Epidermal melanocyte (primary cell): ENCODE measurements around the gene TP73.

Experiments
- DNase-seq: peaks from one replicate; pipeline ENCODE4 v3.0.0; 2011; ENCODE audit warnings: low spot score; ENCODE audit not compliant: insufficient read length

Gene TP73

GRCh38 chr1:3761296-3762010 lies 109.1 kb downstream of the TP73 start:
- DNase-seq, result no peak

- no peak for DNase-seq
These were observed 110.0 kb downstream of the TP73 start for GRCh38 chr1:3762151-3762872.

GRCh38 chr1:3762873-3763228 lies 110.5 kb downstream of the TP73 start:
- DNase-seq, result no peak

DNA sequence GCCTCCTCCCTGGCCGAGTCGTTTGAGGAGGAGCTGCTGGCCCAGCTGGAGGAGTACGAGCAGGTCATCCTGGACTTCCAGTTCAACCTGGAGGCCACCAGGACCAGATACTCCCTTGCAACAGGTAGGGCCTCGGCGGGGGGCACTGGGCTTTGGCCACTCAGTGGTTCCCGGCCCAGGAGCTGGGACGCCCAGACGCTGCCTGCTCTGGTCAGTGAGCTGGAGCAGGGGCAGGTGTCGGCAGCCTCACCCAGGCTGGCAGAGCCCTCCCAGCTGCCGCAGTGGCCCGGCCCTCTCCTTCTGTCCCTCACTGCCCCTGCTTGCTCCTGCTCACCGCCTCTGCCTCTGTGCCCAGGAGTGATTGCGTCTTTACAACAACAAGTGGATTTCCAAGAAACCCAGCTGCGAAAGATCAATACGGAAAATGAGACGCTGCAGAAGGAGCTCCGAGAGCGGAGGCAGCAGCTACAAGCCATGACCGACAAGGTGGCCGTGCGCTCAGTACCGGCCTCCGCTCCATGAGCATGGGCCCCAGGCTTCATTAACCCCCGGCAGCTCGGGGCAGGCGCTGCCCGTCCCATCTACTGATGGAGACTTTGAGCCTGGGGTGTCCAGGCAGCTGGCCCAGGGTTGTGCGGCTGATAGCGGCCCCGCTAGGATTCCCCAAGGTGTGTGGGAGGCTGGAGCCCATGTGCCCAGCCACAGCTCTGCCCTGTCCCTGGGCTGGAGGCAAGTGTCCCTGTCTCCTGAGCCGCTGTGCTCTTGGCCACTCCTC lies 111.2 kb downstream of the TP73 start:
- DNase-seq, result no peak

GRCh38 chr1:3767328-3767925 lies 115.1 kb downstream of the TP73 start:
- DNase-seq, result no peak

DNA sequence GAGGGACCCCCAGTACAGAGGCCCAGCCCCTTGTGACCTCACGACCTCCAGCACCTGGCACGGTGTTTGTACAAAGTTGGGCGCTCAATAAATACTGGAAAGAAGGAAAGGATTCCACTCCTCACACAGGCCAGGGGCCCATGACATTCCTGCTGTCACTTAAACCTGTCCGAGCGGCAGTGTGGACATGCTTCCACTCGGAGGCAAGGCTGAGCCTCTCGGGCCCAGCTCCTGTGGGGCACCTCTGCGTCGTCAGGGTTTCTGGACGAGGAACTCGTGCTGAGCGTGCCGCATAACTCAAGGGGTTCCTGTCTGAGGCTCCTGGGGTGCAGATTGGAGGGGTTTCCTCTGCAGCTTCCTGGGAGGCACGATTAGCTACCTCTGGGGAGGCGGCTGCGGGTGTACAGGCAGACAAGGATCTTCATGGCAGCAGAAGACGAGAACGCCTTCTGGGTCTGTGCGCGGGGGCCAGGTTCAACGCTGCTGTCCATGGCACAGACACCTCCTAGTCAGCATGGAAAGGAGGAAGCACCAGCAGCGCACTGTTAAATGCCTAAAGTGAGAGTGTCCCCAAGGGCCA lies 116.6 kb downstream of the TP73 start:
- no peak for DNase-seq

DNA sequence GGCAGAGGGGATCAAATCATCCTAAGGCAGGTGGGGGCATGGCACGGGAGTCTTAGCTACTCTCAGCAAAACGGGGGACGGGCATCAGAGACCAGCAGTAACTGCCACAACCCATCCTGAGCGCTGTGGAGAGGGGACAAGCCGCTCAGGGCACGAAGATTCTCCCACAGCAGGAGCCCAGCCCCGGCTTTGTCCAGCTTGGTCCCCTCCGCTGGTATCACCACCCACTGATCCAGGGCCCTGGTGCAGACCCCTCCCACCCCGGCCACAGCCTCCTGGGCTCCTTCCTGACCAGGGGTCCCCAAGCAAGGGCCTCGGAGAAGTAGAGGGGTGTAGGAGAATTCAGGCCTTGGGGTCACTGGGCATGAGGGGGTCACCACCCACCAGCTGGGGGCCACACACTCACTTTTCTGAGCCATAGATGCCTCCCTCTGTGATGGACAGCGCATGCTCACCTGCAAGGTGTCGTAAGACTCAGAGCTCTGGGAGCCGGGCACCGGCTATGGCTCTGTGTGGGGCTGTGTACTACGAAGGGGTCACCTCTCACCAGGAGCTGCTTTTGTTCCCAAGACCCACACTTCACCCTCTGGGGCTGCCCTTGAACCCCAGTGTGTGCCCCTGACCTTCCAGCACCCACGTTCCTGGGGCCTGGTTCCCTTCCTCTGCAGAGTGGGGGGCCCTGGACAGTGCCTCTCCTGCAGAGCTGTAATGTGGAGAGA lies 117.9 kb downstream of the TP73 start:
- DNase-seq, result no peak

GRCh38 chr1:3771108-3772026 lies 119.1 kb downstream of the TP73 start:
- DNase-seq, result no peak

DNA sequence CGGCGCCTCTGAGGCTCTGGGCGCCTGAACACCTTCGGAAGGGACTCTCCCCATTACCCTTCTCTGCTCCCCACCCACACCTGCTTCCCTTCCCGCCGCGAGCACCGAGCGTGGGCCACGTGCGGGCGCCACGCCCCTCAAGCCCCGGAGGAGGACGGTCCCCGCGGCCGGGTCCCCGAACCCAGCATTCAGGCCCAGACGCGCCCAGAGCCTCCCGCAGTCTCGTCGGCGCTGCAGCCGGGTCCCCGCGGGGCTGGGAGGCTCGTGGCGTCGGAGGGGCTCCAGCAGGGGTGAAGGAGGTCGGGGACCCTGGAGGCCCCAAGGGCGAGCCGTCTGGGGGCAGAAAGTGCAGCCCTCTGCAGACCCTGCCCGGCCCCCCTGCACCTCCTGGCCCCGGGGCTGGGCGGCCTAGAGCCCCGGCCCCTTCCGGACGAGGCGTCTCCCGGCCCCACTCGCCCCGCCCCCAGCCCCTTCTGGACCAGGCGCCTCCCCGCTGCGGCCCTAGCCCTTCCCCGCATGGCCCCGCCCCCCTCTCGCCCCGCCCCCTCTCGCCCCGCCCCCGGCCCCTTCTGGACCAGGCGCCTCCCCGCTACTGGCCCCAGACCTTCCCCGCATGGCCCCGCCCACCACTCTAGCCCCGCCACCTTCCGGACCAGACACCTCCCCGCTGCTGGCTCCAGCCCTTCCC lies 119.9 kb downstream of the TP73 start:
- peak; percentile 96 for DNase-seq

DNA sequence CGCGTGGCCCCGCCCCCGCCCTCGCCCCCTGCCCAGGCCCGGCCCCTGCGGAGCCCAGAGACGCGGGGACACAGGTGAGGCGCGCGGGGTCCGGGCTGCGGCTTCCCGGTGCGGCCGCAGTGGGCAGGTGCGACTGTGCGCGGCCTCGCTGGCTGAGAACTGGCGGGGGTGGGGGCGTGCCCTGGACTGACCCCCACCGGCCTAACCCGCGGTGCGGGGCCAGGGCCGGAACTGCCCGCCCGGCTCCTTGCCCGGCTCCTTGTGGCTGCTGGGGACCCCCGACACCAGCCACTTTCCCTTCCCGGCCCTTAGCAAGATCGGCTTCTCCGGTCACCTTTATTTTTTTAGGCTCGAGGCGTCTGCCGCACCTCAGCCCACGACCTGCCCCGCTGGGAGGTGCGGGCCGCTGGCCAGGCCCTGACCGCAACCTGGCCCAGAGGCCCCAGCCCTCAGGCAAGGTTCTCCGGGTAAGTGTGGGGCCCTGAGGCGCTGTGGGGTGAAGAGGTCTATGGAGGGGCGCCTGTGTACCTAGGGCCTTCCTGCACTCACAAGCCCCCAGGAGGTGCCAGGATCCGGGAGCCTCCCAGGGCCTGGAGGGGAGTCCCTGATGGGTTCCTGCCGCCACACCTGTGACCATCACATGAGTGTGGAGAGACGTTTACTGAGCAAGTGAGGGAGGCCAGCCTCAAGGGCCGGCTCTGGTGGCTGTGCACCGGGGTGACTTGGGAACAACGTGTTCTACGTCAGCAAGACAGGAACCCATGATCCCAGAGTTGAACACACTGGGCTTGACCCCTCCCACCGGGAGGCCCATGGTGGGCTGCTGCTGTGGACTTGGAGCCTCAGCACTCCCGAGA lies 120.6 kb downstream of the TP73 start, which contains the start of gene SMIM1:
Gene SMIM1 (plus strand): TSS at position 35 of the 857 bp plus-strand sequence. CDS start 2,625 bp downstream, outside the sequence.
- DNase-seq, result peak; percentile 19

DNA sequence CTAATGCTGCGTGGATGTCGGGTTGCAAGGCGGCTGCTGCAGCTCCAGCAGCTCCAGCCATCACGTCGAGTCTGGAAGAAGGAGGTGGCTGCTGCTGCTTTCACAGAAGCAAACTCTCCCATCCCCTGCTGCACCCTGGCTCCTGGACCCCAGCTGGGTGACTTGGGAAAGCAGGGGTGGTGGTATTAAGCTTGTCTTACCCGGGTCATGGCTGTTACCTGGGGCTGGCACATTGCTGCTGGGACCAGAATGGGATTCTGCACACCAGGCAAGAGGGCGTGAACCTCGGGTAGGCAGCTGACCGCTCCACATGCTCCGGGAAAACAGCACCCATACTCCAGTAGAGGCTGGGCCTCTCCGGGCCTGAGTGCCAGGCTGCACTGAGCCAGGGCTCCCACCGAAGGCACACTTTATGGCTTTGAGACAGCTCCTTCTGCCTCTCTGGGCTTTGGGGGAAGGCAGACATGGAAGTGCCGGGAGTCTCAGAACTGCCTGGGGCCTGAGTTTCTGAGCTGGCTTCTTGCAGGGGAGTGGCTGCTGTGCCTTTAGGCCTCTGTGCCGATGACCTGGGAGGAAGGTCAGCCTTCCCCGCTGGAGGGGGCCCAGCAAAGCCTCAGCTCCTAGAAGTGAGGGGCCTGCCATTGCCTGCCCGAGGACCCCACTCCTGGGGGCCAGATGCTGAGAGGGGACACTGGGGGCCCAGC lies 121.4 kb downstream of the TP73 start:
- no peak for DNase-seq

DNA sequence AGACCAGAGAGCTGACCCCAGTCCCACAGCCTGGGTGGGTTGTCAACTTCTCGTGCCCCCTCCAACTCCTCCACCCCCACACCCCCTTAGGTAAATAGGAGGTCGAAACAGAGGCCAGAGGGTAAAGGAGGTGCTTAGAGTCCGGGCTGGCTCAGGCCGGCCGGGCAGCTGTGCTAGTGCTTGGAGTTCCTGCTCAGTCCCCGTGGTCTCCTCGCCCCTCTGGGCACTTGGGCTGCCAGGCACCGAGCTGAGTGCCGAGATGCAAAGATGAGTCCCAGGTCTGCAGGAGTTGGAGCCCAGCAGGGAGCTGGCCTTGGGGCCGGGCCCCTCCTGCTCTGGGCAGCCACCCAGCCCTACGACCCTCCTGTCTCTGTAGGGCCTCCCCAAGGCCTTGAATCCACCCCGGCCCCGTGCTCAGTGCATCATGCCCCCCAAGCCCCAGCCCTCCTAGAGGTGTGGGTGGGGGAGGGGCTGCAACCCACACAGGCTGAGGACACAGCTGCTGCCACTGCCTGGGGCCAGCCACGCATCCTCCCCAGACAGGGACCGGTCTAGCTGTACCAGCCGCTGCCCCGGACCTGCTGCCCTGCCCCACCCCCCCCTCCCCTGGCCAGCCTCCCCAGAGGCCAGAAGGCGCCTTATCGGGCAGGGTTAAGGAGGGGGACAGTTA lies 122.1 kb downstream of the TP73 start:
- no peak for DNase-seq

GRCh38 chr1:3774946-3775489 lies 122.7 kb downstream of the TP73 start:
- no peak for DNase-seq

DNA sequence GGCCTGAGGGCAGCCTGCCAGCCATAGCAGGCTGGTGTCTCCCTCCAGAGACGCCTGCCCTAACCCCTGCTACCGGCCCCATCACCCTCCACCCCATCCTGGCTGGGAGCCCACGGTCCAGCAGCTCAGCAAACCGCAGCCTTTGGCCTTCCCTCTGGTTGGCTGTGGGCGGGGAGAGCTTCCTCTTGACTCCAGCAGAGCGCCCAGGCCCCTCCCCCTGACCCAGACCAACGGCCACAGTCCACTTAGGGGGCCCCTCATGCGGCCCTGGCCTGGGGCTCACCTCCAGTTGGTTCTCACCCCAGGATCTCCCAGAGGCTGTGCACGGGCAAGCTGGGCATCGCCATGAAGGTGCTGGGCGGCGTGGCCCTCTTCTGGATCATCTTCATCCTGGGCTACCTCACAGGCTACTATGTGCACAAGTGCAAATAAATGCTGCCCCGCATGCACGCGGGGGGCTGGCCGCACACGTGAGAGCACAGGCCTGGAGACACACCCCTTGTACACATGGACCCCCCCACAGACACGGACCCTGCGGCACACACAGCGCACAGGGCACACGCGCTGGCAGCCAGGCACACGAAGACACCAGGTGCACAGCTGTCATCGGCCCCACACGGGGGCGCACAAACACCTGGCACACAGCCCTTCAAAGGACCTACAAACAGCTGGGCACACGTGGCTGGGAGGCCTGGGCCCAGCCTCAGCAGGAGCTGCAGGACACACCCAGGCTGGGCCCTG lies 123.3 kb downstream of the TP73 start:
- DNase-seq, result peak; percentile 73

- DNase-seq, result no peak
These were observed 124.1 kb downstream of the TP73 start for GRCh38 chr1:3776231-3776961.
